DMS 273 (cell line): ENCODE results near the gene FBLN1.
A peak's percentile ranks its signal among the peaks of the same experiment; 100 is the strongest.

Experiments
- DNase-seq: peaks from one replicate; lab custom pipeline; 2025; ENCODE audit not compliant: unreplicated experiment; lab: John Stamatoyannopoulos, UW

Gene FBLN1

DNA sequence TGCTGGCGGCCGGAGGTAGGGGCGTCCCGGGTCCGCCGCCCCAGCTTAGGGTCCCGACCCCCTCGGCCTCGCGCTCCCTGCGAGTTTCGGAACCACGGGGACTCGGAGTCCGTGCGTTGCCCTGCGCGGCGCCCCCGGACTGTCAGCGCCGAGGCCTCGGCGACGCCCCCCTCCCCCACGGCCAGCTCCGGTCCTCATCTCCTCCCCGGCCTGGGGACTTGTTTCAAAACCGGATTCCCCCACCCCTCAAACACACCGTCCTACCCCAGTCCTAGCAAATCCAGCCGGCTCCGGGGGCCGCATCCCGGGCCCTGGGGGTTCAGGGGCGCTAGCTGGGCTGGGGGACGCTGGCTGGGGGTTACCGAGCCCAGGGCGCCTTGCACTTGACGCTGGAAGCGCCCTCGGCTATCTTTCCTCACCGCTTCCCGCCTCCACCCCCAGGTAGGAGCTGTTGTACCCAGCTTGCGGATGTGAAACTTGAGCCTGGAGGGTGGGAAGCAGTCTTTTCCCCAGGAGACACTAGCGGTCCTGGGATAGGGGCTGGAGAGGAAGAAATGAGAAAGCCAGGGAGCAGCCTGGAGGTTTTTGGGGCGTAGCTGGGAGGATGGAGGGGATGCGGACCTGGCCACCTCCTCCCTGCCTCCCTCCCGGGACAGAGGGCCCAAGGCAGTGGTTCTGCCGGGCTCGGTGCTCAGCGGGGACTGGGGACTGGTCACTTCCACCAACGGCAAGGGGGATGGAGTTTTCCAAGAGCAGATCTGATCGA lies 550 bp downstream of the FBLN1 start:
- peak; percentile 47 for DNase-seq

GRCh38 chr22:45503816-45504372 lies 1.2 kb downstream of the FBLN1 start:
- no peak for DNase-seq

DNA sequence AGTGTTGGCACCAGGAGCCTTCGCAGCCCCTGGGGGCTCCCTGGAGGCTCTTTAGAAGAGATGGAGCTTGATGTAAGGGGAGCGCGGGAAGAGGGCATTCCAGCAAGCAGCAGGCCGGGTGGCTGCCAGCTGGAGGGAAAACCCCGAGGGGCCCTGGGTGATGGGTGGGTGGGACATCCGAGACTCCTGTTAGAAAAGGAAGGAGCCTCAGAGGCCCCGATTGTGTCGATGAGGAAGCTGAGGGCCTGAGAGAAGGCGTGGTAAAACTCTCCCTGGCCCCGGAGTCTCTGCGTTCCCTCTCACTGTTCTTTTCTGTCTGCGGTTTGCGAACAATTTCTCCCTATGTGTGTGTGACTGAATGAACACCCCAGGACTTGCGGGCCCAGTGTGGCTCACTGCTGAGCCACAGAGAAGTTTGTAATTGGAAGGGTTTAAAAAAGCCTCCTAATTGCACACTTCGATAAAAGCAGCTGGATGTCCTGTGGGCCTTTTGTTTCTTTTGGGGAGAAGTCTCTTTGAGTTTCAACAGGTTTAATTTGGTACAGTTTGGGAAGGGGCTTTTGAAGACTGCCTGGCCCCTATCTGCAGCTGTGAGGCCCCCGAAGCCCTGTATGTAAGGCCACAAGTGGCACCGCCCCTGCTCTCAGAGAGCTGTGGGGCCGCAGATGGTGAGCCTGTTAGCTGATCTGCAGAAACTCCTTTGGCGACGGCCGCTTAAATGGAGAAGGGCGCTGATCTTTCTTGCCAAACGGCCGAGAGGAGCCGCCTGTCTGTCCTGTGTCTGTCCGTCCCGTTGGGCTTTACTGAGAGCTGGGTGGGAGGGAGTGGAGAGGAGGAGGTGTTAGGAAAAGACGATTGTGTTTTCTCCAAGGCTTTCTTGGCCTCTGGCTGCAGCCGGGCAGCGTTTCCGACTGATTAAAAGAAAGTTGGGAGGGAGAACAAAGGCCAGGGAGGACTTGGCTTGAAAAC lies 2.0 kb downstream of the FBLN1 start:
- peak; percentile 80 for DNase-seq

DNA sequence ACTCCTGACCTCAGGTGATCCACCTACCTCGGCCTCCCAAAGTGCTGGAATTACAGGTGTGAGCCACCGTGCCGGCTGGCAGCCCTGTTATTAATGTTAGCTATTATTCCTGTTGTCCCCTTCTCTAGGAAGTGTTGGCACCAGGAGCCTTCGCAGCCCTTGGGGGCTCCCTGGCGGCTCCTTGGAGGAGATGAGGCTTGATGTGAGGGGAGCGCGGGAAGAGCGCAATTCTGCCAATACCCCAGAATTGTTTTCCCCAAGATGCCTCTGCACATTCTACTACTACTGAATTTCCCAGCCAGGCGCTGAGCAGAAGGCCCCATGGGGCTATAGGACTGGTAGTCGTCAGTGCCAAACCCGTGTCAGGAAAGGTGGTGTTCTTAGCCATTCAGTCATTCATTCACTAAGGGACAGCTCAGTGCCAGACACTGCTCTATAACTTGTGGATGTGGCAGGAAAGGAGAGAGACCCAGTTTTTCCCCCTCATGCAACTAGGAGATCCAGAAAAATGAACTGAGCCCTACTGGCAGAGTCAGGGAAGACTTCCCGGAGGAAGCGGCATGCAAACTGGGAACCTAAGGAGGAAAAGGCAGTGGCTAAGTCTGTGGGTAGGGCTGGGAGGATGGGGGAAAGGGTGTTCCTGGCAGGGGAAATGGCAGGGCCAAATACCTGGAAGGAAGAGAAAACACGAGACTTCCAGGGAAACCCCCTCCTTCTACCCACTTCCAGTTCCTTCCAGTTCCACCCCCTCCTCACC lies 3.5 kb downstream of the FBLN1 start:
- no peak for DNase-seq

DNA sequence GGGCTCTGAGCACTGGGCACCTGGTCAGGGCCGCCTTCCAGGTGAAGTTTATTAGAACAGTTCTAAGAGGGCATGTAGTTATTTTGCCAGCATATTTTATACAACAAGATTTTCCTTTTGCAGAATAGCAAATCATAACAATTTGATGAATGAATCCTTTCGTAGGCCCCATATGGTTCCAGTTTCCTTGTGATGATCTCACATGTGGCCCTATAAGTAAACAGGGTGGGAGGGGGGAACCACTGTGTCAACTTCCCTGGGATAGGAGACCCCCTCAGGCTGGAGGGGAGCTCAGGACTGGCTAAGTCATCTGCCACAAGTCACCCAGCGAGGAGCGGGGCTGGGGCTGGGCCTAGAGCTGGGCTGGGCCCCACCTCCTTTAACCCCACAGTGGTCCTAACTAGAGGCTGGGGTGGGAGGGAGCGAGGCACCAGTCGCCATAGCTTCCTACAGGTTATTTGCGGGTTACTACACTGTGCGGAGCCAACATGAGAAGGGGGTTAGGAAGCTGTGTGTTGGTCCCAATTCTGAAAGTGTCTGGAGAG lies 4.2 kb downstream of the FBLN1 start:
- no peak for DNase-seq

DNA sequence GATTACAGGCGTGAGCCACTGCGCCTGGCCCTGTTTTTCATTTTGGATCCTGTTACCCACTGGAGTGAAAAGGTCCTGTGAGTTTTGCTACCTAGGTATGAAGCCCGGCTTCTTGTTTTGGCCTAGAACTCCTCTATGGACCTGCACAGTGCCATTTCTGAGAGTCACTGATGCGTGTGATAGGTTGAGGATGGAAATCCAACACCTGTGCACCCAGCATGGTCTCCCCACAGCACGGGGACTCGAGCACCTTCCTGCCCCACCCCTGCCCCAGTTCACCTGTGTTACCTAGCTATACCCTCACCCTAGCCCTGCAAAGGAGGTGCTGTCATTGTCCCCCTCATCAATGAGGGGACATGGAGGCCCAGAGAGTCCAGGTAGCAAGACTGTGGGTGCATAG lies 5.1 kb downstream of the FBLN1 start:
- DNase-seq: no peak

- DNase-seq: no peak
Measured at GRCh38 chr22:45508814-45509213, 6.1 kb downstream of the FBLN1 start.

DNA sequence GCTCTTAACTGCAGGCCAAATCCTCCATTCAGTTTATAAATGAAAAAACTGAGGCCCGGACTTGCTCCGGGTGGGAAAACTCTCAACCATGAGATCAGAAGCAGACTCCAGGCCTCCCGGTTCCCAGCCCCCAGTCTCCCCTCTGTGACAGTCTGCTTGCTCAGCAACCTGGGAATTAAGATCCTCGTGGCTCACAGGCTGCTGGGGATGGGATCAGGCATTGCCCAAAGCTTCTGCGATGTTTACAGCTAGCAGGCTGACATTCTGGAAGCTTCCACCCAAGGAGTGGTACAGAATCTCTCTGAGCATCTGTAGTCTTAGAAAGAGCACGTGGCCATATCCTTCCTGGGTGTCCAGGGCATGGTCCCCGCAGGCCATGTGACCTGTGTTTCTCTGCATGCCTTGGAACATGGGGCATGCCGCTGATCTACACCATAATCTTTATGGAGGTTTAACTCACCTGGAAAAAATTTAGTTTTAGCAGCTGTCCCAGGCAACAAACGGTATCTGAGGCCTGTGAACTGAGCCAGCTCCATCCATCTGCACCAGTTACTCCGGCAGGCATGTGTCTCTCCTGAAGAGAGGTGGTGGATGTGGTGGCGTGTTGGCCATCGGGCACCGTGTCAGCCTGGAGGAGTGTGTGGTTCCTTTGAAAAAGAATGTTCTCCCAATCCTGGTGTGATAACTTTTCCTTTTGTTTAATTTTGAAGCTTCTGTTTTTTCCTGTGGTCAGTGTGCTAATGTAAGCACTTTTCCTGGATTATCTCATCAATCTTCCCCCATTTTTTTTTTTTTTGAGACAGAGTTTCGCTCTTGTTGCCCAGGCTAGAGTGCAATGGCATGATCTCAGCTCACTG lies 7.9 kb downstream of the FBLN1 start:
- no peak for DNase-seq

DNA sequence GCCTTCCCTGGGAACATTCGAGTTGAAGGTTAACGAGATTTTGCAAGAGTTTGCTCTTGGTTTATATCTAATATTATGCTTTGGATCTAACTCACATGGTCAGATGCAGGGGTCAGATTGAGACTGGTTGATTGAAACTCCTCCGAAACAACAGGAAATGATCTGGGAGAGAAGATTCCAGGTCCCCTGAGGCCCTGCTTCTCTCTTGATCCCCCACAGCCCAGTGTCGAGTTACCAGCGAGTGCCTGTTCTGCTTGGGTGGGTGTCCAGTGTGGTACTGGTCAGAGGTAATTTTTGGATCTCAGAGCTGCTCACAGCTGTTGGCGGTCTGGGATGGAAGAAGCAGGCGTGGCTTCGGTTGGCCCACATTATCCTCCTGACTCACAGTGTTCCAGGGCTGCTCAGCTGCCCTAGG lies 9.2 kb downstream of the FBLN1 start:
- DNase-seq: no peak

GRCh38 chr22:45512363-45512762 lies 9.7 kb downstream of the FBLN1 start:
- DNase-seq: no peak

DNA sequence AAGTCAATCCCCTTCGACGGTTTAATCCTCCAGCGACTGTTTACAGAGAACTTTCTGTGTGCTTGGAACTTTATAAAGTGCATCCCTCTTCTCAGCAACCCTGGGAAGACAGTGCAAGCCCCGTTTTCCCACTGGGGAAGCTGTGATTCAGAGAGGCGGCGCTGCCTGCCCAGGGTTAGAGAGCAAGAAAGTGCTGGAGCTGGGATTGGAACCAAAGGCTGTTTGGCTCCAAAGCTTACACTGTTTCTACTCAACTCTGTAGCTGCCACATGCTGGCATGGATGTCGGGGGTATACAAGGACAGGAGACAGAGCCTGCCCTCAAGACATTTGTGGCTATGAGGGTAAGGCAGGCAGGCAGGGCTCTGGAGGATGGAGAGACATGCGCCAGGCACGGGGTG lies 13.0 kb downstream of the FBLN1 start:
- DNase-seq: no peak

- no peak for DNase-seq
Measured at GRCh38 chr22:45516163-45516562, 13.5 kb downstream of the FBLN1 start.

- DNase-seq: no peak
Measured at GRCh38 chr22:45516923-45517675, 14.4 kb downstream of the FBLN1 start.

DNA sequence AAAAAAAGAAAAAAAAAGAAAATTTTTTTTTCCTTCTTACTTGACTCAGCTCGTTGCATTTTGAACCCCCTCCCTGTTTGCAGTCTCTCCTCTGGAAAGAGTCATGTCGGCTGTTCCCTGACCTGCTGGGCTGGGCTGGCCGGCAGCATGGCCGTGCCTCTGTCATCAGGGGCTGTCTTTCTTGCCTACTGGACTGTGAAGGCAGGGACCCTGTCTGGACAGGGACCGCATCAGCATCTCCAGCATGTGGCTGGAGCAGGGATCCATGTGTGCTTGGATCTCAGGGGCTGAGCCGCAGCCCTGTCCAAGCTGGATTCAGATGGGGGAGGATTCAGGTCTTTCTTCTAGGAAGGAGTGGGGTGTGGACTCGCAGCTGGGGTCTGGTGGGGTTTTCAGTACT lies 15.5 kb downstream of the FBLN1 start:
- no peak for DNase-seq

DNA sequence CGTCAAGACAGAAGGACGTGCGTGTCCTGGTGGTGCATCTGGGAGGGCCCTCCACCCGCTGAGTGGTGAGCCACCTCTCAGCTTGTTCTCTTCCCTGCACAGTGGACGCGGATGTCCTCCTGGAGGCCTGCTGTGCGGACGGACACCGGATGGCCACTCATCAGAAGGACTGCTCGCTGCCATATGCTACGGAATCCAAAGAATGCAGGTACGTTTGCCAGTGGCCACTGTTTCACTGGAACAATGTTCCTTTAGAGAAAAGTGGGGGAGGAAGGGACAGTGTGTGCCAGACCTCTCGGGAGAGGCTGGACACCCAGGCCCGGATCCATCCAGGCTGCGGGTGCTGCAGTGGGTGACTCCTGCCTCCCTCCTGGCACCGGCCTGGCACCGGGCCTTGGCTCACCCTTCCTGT lies 15.9 kb downstream of the FBLN1 start:
- no peak for DNase-seq

DNA sequence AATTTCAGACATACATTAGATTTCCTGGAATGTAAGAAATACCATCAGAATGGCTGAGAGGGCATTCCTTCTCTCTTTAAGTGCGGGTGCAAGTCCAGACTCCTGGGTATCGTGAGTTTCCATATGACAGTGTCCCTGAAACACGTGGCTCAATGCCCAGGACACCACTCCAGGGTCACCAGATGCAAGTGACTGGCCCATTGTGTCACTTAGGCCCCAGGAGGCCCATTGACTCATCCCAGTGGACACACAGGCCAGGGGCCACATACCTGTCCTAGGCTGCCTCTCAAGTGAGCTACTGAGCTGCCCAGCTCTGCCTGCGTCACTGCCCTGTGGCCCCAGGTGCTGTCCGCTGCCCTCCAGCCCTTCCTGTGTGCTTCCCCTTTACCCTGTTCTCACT lies 18.5 kb downstream of the FBLN1 start:
- DNase-seq: no peak

- DNase-seq: no peak
Measured at GRCh38 chr22:45522462-45522861, 19.8 kb downstream of the FBLN1 start.

DNA sequence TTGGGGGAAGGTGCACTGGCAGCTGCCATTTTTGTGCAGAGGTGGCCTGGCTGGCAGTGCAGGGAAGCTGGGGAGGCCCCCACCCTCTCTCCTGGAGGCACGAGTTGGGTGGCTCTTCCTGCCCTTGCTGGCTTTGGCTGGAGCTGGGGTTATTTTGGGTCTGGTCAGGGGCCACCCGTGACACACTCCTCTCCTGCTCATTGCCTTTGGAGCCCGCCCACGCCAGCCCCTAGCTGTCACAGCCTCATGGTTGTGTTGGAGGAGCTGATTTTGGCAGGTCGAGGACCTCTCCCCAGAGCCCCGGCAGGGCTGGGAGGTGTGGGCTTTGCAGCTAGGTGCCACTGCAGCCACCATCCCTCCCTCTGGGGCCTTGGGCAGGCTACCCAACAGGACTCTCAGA lies 21.5 kb downstream of the FBLN1 start:
- DNase-seq: no peak

GRCh38 chr22:45524966-45525365 lies 22.3 kb downstream of the FBLN1 start:
- no peak for DNase-seq
